Measurements from ENCODE around the gene GLP1R.

Gene GLP1R

DNA sequence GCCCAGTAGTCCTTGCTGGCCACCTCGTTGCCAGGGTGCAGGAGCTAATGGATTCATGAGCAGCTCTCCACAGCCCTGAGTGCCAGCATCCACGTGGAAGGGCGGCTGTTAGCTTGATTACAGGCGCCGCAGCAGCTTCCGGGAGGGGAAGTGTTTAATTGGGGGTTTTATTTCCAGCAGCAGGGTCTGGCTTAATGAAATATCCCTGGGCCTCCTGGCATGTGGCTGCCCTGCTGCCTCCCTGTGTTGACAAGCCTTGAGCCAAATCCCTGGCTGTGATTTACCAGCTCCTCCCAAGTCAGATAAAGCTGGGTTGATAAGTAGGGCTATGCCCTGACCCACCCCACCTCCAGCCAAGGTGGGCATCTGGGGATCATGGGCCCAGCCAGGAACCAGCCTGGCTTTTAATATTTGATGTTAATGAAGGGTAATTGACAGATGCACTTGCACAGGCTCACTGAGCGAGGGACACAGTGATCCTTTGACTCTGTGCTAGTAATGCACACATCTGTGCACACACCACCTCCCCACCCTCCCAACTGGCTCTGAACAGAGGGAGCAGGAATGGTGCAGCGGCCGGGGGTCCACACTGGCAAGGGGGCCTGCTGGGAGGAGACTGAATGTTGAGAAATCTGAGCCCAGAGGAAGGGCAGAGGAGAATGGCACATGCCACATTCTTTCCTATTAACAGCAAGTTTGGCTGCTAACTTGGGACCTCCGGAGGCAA, 13.6 kb downstream of the GLP1R start:
- no peak for DNase-seq (ENCODE audit: low spot score)

DNA sequence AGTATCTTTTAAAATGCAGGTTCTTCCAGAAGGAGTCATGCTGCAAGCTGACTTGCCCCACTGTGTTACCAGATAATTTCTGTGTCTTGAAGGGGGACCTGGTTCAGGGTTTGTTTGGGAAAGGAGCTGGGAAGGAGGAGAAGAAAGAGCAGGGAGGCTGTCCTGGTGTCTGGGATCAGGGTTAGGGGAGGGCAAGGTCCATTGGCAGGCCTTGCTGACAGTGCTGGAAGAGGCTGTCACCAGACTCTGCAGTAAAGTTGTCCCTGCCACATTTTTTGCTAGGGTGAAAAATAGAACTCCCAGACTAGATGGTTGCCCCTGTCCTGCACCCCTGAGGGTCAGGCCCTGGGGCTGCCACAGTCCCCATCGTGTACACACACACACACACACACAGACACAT, 14.9 kb downstream of the GLP1R start:
- no peak for DNase-seq (ENCODE audit: low spot score)

DNA sequence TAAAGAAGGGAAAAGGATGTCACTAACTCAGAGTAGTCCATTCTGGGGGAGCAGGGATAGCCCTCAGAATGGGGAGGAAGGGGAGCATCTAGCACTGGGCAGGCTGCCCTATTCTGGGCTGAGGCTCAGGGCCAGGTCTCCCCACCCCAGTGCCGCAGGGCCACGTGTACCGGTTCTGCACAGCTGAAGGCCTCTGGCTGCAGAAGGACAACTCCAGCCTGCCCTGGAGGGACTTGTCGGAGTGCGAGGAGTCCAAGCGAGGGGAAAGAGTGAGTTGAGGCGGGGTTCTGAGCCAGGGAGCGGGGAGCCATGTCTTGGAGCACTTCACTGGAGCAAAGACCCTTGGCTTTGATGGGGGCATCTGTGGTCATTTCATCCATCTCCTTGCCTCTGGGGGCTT, 17.0 kb downstream of the GLP1R start:
- DNase-seq (ENCODE audit: low spot score), result no peak

DNA sequence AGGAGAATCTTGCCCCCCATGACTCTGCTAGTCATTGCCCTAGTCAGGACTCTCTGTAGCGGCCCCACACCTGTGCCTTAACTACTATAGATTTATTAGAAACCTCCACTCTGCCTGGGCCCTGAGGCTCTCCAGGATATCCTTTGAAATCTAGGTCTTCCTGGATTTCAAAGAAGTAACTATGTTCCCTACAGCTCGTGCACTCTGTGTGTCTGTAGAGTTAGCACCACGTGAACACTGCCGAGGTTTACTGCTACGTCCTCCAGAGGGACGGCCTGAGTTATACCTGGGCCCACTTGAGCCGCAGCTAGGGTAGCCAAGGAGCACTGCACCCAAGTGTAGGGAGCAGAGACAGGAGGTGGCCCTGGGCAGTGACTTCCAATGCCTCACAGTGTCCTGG, 19.8 kb downstream of the GLP1R start:
- DNase-seq (ENCODE audit: low spot score), result no peak

DNA sequence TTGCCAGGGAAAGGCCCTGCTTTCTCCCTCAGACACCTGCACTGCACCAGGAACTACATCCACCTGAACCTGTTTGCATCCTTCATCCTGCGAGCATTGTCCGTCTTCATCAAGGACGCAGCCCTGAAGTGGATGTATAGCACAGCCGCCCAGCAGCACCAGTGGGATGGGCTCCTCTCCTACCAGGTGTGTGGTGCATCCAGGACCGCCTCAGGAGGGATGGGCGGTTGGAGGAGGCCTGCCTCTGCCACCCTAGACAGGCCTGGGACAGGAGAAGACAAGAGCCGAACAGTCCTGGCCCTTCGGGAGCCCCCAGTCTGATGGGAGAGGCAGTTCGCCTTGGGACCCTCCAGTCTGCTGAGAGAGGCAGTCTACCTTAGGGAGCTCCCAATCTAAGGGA, 24.2 kb downstream of the GLP1R start:
- no peak for DNase-seq (ENCODE audit: low spot score)

DNA sequence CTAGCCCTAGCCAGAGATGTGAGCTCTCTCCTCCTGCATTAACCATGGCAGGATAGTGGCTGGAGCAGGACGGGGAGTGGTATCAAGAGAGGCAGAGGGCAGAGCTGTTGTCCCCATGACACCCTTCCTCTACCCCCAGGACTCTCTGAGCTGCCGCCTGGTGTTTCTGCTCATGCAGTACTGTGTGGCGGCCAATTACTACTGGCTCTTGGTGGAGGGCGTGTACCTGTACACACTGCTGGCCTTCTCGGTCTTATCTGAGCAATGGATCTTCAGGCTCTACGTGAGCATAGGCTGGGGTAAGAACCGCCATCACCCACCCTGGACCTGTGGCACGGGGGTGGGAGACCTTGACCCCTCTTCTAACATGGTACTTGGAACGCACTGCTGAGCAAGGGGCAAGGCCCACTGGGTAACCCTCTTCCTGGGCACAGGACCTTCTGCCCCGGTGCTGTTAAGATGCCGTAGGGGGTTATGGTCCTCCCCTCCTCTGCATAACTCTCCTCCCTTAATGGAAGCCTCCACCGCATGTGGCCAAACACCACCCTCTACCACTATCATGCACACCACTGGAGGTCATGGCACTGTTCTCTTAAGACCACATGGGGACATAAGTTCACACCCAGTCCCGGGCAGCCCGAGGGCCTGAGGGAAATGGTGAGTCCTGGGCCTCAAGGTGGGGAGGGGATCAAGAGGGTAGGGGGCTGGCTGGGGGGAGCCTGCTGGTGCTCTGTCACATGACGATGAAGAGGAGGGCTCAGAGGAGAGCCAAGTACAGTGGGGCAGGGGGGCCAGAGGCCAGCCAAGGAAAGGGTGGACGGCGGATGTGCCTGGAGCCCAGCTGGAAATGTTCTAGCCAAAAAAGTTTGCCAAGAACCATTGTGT, 25.1 kb downstream of the GLP1R start:
- DNase-seq (ENCODE audit: low spot score), result no peak

DNA sequence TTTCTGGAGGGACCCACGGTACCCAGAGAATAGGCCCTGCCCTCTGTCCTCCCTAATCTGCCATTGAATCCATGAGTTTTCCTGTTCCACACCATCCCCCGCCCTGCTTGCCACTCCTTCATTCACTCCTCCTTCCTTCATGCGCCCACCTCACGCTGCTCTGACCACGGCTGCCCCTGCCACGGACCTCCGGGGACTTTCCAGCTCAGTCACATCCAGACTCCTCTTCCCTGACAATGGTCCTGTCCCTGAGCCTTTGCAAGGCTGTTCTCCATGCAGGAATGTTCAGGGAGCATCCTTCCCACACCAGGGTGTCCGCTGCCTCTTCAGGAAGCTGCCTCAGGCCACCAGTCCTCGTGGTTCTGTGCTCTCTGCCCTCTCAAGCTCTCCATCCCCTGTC, 25.9 kb downstream of the GLP1R start:
- no peak for DNase-seq (ENCODE audit: low spot score)

DNA sequence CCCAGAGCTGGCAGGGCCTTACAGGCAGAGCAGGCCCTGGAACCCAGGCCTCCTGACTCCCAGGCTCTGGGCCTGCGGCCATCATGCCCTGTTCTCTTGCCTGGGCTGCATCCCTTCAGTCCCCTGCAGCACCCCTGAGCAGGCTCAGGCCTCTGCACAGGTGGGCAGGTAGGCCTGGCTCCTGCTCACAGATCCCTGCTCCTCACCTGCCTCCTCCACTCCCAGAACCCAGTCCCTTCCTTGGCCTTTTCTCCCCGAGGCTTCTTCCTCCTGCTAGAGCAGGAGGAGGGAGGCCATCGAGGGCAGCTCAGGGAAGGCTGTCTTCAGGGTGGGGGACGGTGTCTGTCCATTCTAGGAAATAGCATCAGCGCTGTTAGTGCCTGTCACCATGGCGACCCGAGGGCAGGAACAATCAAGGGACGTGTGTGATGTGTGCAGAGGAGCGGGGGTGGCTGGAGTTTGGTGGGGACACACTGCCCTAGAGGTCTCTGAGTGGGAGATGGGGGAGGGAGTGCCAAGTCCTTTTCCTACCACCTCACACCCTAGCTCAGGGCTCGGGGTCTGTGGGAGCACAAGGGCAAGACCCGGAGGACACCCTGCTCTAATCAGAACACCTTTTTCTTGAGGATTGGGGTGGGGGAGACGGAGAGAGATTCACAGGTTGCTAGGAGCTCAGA, 26.6 kb downstream of the GLP1R start:
- no peak for DNase-seq (ENCODE audit: low spot score)

DNA sequence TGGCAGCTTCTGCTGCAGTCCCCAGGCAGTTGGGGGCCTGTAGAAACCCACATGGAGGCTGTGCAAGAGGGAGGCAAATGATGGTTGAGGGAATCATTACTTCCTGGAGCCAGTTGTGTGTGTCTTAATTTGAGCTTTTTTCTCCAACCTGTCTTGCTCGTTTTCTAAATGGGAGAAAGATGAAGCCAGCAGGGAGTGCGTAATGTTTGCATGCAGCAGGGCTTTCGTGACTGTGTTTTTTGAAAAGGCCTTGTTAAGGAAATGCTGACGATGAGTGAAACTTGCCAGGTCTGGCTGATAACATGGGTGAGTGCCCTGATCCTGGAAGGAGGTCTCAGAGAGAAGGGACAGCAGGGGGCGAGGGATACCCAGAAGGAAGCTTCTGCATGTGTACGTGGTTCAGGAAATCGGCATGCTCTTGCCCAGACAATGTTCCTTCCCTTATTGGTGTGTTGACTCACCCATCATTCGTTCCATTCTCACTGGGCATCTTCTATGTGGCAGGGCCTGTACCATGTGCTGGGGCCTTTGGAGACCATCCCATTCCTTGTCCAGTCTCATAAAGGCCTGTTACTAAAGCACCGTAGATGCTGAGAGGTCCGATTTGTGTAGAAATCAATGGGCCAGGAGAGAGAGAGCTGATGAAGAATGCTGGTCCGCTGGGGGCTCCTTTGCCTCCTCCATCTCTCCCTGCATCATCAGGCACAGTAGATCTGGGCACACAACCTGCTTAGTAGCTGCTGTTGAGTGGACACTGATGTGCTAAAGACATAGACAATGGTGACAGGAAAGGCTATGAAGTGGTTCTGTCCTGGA, 27.4 kb downstream of the GLP1R start:
- DNase-seq (ENCODE audit: low spot score), result no peak

DNA sequence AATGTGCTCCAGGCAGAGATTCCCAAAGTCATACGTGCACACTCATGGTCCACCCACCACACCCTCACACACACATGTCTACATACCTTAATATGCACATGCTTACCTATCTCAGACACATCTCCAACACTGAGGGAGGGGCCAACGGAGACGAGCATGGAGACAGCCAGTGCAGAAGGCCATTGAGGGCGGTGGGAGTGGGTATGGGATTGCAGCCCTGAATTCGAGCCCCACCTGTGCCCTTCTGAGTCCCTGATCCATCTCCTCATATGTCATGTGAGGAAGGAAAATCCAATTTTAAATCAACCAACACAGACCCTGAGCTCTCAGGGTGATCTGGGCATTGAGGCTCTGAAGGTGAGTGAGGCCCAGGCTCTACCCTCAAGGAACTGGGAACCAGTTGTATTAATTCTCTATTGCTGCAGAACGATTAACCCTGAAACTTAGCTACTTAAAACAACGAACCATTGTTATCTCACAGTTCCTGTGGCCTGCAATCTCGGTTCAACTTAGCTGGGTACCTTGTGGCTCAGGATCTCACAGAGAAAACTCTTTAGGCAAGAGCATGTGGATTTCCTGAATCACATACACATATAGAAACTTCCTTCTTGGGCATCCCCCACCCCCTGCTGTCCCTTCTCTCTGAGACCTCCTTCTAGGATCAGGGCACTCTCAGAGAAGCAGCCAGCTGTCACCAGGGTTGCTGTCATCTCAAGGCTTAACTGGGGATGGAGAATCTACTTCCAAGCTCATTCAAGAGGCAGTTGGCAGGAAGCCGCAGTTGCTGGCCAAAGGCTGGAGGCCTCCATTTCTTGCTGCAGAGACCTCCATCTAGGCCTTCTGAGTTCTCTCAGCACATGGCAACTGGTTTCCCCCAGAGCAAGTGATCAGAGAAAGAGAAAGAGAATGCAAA, 28.3 kb downstream of the GLP1R start:
- DNase-seq (ENCODE audit: low spot score), result no peak

DNA sequence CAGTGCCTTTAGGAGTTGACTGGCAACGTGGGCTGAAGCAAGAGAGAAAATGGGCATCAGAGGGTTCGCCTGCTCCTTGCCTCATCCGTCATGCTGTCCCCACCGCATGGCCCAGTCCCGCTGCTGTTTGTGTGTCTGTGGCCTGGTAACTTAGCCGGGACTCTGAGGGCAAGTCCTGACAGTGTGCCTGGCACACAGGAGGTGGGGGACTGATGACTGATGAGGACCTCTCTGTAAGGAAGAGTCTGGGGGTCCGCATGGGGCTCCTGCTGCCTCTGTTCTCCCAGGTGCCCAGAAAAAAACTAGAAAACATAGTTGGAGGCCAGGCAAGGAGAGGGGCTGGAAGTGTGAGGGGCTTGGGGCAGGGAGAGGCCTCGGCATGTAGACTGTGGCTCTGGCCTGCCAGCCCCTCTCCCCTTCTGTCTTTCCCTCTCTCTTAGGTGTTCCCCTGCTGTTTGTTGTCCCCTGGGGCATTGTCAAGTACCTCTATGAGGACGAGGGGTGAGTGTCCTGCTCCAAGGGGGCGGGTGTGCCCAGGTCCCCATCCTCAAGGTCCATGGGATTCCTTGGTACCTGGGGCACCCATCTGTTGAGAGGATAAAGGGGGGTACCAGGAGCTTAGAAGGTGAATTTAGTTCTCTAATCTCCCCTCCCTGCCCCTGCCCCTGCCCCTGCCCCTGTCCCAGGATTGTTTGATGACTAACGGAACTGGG, 29.5 kb downstream of the GLP1R start:
- DNase-seq (ENCODE audit: low spot score), result no peak

DNA sequence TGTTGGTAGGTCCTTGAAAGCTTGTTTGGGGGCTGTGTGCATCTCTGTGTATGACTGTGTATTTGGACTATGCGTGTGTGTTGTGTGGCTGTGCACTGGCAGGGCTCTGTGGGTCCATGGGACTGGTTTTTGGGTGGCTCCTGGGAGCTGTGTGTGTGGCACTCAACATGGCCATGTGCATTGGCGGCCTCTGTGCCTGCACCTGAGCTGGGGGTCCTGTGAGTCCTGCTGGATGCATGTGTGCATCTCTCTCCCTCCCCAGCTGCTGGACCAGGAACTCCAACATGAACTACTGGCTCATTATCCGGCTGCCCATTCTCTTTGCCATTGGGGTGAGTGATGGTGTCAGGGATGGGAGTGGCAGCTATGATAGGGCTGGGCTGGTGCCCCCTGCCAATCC, 30.1 kb downstream of the GLP1R start:
- no peak for DNase-seq (ENCODE audit: low spot score)

DNA sequence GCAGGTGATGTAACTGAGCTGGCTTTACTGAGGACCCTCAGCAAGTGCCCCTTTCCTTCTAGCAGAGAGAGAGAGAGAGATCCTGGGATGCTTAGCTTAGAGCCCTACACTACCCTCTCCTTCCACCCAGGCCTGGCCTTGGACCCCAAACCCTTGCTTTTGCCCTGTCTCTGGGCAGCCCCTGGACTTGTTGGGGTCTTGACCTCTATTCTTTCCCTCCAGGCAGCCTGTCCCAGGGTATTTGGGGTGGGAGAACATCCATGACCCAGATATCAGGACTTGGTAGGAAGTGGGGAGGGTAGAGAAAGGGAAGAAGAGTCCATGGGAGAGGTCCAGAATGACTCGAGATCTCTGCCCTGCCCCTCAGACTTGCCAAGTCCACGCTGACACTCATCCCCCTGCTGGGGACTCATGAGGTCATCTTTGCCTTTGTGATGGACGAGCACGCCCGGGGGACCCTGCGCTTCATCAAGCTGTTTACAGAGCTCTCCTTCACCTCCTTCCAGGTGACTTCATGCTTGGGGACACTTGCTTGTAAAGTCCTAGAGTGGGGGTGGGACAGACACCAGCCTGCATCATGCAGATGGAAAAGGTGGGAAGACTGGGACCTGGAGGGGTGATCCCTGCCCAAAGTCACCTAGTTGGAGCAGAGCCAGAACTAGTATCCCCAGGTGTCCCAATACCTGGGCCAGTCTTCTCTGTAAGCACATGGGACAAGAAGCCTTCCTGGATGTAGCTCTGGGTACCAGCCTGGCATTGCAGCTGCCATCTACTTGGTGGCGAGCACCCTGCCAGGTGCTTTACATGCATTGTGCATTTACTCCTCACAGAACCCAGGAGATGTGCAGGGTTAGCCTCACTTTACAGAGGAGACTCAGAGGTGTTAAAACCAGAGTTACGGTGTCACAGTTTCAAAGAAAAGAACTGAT, 30.9 kb downstream of the GLP1R start:
- no peak for DNase-seq (ENCODE audit: low spot score)

DNA sequence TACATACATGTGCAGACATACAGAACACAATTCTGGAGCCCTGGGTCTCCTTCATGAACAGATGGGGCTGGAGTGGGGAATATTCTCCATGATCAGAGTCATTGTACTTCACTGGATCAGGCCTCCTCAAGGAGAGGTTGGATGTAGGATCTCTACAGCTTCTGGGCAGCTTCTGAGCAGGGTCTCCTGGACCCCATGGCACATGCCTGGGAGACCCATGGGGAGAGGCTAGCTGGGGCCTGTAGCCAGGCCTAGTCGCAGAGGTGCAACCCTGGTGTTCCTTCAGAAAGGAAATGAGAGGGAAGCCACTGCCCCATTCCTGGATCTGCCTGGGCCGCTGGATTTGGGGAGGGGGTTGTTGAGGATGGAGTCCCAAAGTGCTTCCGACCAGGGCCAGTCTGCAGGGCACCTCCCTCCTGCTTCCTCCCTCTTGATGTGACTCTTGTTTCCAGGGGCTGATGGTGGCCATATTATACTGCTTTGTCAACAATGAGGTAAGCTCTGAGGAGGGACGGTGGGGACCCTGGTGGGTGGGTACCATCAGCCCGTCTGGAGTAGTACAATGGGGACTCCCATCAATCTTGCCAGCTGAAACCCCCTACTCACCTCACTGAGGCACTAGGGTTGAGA, 31.8 kb downstream of the GLP1R start:
- DNase-seq (ENCODE audit: low spot score), result no peak

DNA sequence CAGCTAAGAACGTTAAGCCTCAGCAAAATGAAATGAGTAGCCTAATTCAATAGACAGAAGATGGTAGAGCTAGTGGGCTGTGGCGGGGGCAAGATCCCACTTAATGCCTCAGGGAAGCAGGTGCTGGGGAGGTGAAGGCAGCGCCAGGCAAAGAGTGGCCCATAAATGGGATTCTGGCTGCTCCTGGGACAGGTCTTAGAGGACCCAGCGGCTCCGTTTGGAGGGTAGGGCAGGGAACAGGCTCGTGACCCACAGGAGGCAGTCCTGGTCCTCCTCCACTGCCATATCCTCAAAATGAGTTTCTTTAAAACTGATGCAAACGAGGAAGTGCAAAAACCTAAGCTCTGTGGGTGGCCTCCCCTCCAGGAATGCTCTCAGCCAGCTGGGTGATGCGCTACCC, 33.7 kb downstream of the GLP1R start:
- DNase-seq (ENCODE audit: low spot score), result no peak

DNA sequence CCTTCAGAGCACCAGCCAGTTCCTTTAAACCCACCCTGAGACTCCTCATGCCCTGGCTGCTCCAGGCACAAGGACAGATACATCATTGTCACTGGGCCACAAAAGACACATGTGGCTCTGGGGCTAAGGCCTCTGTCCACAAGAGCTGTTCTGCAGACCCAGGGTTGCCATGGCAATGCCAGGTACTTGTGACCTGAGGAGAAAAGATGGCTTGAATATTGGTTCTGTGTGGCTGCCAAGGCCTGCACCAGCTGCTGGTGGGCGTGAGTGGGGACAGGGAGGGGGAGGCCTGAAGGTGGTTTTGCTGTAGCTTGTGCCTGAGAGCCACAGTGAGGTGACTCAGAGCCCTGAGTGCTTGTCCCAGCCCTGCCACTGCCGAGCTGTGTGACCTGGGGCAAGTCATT, 34.7 kb downstream of the GLP1R start:
- DNase-seq (ENCODE audit: low spot score), result no peak

DNA sequence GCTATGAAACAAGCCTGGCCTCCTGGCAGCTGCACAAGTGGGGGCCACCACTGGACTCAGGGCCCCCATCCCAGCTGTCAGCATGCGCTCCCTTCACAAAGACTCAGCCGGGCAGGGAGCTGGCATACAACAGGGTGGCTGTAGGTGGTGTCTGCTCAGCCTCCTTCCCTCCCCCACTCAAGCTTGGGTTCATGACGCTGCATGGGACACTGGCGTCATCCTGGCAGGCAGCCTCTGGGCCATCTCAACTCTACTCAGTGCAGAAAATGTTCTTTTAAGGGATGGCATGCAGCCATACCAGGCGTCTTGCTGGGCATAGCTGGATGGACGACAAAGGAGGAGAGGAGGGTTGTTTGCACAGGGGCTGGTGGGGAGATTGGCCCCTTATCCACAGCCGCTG, 35.9 kb downstream of the GLP1R start:
- no peak for DNase-seq (ENCODE audit: low spot score)

DNA sequence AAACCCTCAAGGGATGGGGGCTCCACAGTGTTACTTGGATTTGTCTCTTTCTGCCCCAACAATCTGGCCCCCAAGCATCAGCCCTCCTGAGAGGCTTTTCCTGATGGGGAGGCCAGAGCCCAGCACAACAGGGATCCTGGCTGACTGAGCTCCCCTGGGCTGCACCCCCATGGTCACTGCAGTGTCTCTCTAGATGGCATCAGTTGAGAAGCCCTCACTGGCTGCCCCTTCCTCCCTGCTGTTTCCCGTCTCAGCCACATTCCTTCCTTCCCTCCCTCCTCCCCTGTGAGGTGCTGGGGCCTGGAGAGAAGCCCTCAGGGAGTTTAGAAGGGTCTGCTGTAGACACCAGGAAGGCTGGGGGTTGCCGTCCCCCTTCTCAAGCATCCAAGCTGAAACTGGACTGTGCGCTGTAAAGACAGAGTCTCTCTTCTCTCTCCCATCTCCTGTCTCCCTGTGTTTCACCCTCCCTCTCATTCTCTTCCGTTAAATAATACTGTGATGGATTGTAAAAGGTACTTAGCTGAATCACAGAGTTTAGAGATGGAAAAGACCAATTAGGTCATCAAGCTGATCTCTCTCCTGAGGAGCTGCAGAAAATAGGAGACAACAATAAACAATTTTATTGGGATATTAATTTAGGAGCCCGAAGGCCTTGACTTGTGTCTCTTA, 36.7 kb downstream of the GLP1R start:
- no peak for DNase-seq (ENCODE audit: low spot score)
